ENCODE results near the gene PROZ.

Gene PROZ

GRCh38 chr13:113140677-113141600, 17.5 kb upstream of the PROZ start:
- peak; percentile 57 for DNase-seq (ENCODE audit: low spot score)

GRCh38 chr13:113141601-113141970, 16.9 kb upstream of the PROZ start:
- peak; percentile 59 for DNase-seq (ENCODE audit: low spot score)

- DNase-seq (ENCODE audit: low spot score), result peak; percentile 41
Measured at GRCh38 chr13:113142876-113143275, 15.6 kb upstream of the PROZ start.

GRCh38 chr13:113143466-113144254, 14.8 kb upstream of the PROZ start:
- DNase-seq (ENCODE audit: low spot score), result peak; percentile 55

GRCh38 chr13:113144255-113144629, 14.2 kb upstream of the PROZ start:
- DNase-seq (ENCODE audit: low spot score), result peak; percentile 15

- no peak for DNase-seq (ENCODE audit: low spot score)
Measured at GRCh38 chr13:113145496-113145895, 13.0 kb upstream of the PROZ start.

- DNase-seq (ENCODE audit: low spot score), result no peak
Measured at GRCh38 chr13:113145911-113146598, 12.4 kb upstream of the PROZ start.

- DNase-seq (ENCODE audit: low spot score), result no peak
Measured at GRCh38 chr13:113146750-113147149, 11.7 kb upstream of the PROZ start.

- DNase-seq (ENCODE audit: low spot score), result peak; percentile 12
Measured at GRCh38 chr13:113147206-113147605, 11.2 kb upstream of the PROZ start.

- DNase-seq (ENCODE audit: low spot score), result peak; percentile 42
Measured at GRCh38 chr13:113148407-113148806, 10.0 kb upstream of the PROZ start.

GRCh38 chr13:113148940-113149503, 9.4 kb upstream of the PROZ start:
- no peak for DNase-seq (ENCODE audit: low spot score)

- no peak for DNase-seq (ENCODE audit: low spot score)
Measured at GRCh38 chr13:113149711-113150549, 8.5 kb upstream of the PROZ start.

GRCh38 chr13:113150550-113151365, 7.7 kb upstream of the PROZ start:
- DNase-seq (ENCODE audit: low spot score), result no peak

- peak; percentile 65 for DNase-seq (ENCODE audit: low spot score)
Measured at GRCh38 chr13:113151745-113152690, 6.4 kb upstream of the PROZ start.

GRCh38 chr13:113152691-113152983, 5.8 kb upstream of the PROZ start:
- DNase-seq (ENCODE audit: low spot score), result peak; percentile 59

- peak; percentile 72 for DNase-seq (ENCODE audit: low spot score)
Measured at GRCh38 chr13:113152984-113153809, 5.3 kb upstream of the PROZ start.

GRCh38 chr13:113153810-113154748, 4.4 kb upstream of the PROZ start:
- peak; percentile 82 for DNase-seq (ENCODE audit: low spot score)
